Tibial nerve (tissue), 4 donors: Measurements from ENCODE around the gene GPC6. TPM values are rescaled to one million over a fixed set of nuclear protein-coding genes. Genes with fewer than 3 reads are reported as not detected.

Source experiments
- DNase-seq, 2 donors: peaks; one replicate each; pipeline ENCODE4 v3.0.0-alpha.2; 2019; ENCODE audit warnings: low spot score in 2 of 2
- H3K27ac ChIP-seq, 4 donors: fragments of 200-600 bp; sonication (generic) in 3 of 4; one replicate each; pipeline ENCODE4 v1.5.1; 2017 to 2019; ENCODE audit warnings: mild to moderate bottlenecking in 1 of 4
- H3K27me3 ChIP-seq, 2 donors: fragments of 200-600 bp; sonication (generic) in 1 of 2; one replicate each; pipeline versions ENCODE4 v1.5.1 to v1.6.0; 2017 to 2019
- H3K36me3 ChIP-seq, 3 donors: fragments of 200-600 bp; sonication (generic); one replicate each; pipeline ENCODE4 v1.5.1; 2018 to 2019
- H3K4me1 ChIP-seq, 4 donors: fragments of 200-600 bp; sonication (generic) in 3 of 4; one replicate each; pipeline ENCODE4 v1.5.1; 2017 to 2019
- H3K4me3 ChIP-seq, 4 donors: fragments of 200-600 bp; sonication (generic) in 3 of 4; one replicate each; pipeline ENCODE4 v1.5.1; 2017 to 2019; ENCODE audit warnings: mild to moderate bottlenecking in 1 of 4, moderate library complexity in 1 of 4
- H3K9me3 ChIP-seq, 4 donors: fragments of 200-600 bp; sonication (generic) in 3 of 4; one replicate each; pipeline ENCODE4 v1.5.1; 2017 to 2019
- EP300 ChIP-seq, 2 donors: sonication (generic); formaldehyde crosslinking; IDR thresholded peaks; one replicate each; pipeline ENCODE4 v1.6.1; 2017; ENCODE audit warnings: antibody characterized with exemption in 2 of 2, mild to moderate bottlenecking in 1 of 2
- POLR2A ChIP-seq, 2 donors: fragments of 450-650 bp; IDR thresholded peaks; one replicate each; pipeline ENCODE4 v1.6.1; 2017; ENCODE audit warnings: antibody characterized with exemption in 2 of 2, mild to moderate bottlenecking in 2 of 2, moderate library complexity in 2 of 2
- WGBS, 2 donors: methylation state at CpG; one replicate each; pipeline ENCODE4 v1.1.5; 2018; 5-methylcytosine and 5-hydroxymethylcytosine counted together
- total RNA-seq, 4 donors: library from RNA; depleted of rRNA; stranded (reverse); fragments of >200 nt; gene quantifications; one replicate each; pipeline ENCODE4 v1.1.0, GENCODE V29; 2016
- TF ChIP-seq, protein P1 (sequence below), 5 experiments: fragments of 200-600 bp in 3 of 5; fragments of 450-650 bp in 2 of 5; sonication (generic) in 3 of 5; IDR thresholded peaks; one replicate each; pipeline ENCODE4 v1.5.1; 2016 to 2019; ENCODE audit warnings: antibody characterized with exemption in 5 of 5, mild to moderate bottlenecking in 3 of 5, moderate library complexity in 2 of 5

GPC6 gene
- total RNA-seq, 4 donors from 2014 or later: 21.9 to 39.5 (median 29.8) TPM

- Histone ChIP-seq H3K9me3 (no peaks in the 10 kb centered on the region), H3K27ac (no peak overlapping the region), H3K27me3 (no peaks in the 10 kb centered on the region), H3K36me3 (no peaks in the 10 kb centered on the region), H3K4me3 (peak overlapping the region in 1 of 4 donors; percentile 2), H3K4me1 (peaks cover 0 to 13% (median 0%) of the 10 kb centered on the region in 4 donors)
- WGBS, 2 donors: 32 to 40% methylated on average over 6 of the region's 6 CpGs
- TF ChIP-seq, protein P1, sequence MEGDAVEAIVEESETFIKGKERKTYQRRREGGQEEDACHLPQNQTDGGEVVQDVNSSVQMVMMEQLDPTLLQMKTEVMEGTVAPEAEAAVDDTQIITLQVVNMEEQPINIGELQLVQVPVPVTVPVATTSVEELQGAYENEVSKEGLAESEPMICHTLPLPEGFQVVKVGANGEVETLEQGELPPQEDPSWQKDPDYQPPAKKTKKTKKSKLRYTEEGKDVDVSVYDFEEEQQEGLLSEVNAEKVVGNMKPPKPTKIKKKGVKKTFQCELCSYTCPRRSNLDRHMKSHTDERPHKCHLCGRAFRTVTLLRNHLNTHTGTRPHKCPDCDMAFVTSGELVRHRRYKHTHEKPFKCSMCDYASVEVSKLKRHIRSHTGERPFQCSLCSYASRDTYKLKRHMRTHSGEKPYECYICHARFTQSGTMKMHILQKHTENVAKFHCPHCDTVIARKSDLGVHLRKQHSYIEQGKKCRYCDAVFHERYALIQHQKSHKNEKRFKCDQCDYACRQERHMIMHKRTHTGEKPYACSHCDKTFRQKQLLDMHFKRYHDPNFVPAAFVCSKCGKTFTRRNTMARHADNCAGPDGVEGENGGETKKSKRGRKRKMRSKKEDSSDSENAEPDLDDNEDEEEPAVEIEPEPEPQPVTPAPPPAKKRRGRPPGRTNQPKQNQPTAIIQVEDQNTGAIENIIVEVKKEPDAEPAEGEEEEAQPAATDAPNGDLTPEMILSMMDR (IDR thresholded peaks at IDR 0.05): no peak
- TF ChIP-seq EP300 (IDR thresholded peaks at IDR 0.05): no peak
- TF ChIP-seq POLR2A (IDR thresholded peaks at IDR 0.05): no peak
- DNase-seq: no peak
Observed at GRCh38 chr13:93726173-93726957, 499.8 kb downstream of the GPC6 start.

GRCh38 chr13:93727211-93728141, 500.9 kb downstream of the GPC6 start:
- H3K27ac ChIP-seq: no peak overlapping the region
- no peaks in the 10 kb centered on the region for H3K36me3 ChIP-seq
- H3K4me1 ChIP-seq: peaks cover 0 to 13% (median 0%) of the 10 kb centered on the region in 4 donors
- H3K9me3 ChIP-seq: no peaks in the 10 kb centered on the region
- DNase-seq: no peak
- H3K27me3 ChIP-seq: no peaks in the 10 kb centered on the region
- no peak overlapping the region for H3K4me3 ChIP-seq
- 83 to 84% methylated on average over 3 of the region's 3 CpGs for WGBS, 2 donors
- TF ChIP-seq POLR2A (IDR thresholded peaks at IDR 0.05) (no peak), EP300 (IDR thresholded peaks at IDR 0.05) (no peak)
- TF ChIP-seq, protein P1 (IDR thresholded peaks at IDR 0.05): no peak

- DNase-seq: no peak
- Histone ChIP-seq H3K9me3 (no peaks in the 10 kb centered on the region), H3K27ac (peak overlapping the region in 1 of 4 donors; percentile 37), H3K36me3 (no peaks in the 10 kb centered on the region), H3K27me3 (no peaks in the 10 kb centered on the region), H3K4me1 (peaks cover 0 to 13% (median 0%) of the 10 kb centered on the region in 4 donors), H3K4me3 (no peak overlapping the region)
- TF ChIP-seq EP300 (IDR thresholded peaks at IDR 0.05) (no peak), POLR2A (IDR thresholded peaks at IDR 0.05) (no peak)
- TF ChIP-seq, protein P1 (IDR thresholded peaks at IDR 0.05): no peak
- 93 to 95% methylated on average over 2 of the region's 2 CpGs for WGBS, 2 donors
Observed at GRCh38 chr13:93729383-93729782, 502.8 kb downstream of the GPC6 start.

DNA sequence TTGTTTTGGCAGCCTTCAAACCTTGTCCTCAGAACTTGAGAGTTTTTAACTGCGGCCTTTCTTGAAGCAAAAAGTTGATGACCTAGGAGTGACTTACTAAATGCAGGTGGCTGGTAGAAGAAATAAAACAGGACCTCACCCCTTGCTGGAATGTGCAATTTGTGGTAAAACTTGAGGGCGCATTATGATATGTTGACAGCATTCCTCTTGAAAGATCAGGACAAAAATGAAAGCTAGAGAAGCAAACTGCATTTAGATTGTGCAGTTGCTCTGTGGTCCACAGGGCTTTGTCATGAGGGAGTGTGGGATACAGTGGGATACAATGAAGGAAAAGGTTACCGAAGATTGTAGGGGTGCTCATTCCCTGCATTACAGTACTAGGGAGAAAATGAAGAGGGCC, 504.2 kb downstream of the GPC6 start:
- TF ChIP-seq, protein P1 (IDR thresholded peaks at IDR 0.05): no peak
- TF ChIP-seq EP300 (IDR thresholded peaks at IDR 0.05) (no peak), POLR2A (IDR thresholded peaks at IDR 0.05) (no peak)
- 63 to 64% methylated on average over 3 of the region's 3 CpGs for WGBS, 2 donors

More for the DNA sequence above, 504.2 kb downstream of the GPC6 start:
- Histone ChIP-seq H3K36me3 (no peaks in the 10 kb centered on the region), H3K27me3 (no peaks in the 10 kb centered on the region), H3K9me3 (no peaks in the 10 kb centered on the region), H3K27ac (peak overlapping the region in 1 of 4 donors; percentile 37), H3K4me1 (peaks cover 0 to 13% (median 0%) of the 10 kb centered on the region in 4 donors), H3K4me3 (no peak overlapping the region)
- no peak for DNase-seq
